ENCODE data around the gene SH3RF1.

DNA sequence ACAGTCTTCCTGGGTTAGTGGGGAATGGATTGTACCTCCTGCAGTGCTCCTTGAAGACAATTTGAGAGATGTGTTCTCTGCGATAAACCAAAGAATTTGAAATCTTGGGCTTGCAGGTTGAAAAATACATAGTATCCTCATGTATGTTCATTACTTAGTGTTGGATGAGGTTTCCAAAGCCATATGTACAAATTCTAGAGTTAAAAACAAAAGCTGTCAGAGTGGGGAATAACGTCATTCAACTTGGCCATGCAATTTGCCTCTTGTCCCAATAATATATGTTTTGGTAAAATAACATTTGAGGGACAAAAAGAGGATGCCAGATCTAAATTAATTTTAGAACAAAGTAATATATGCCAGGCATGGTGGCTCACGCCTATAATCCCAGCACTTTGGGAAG is 209.4 kb downstream of the SH3RF1 start:
- TF ChIP-seq, protein P1, sequence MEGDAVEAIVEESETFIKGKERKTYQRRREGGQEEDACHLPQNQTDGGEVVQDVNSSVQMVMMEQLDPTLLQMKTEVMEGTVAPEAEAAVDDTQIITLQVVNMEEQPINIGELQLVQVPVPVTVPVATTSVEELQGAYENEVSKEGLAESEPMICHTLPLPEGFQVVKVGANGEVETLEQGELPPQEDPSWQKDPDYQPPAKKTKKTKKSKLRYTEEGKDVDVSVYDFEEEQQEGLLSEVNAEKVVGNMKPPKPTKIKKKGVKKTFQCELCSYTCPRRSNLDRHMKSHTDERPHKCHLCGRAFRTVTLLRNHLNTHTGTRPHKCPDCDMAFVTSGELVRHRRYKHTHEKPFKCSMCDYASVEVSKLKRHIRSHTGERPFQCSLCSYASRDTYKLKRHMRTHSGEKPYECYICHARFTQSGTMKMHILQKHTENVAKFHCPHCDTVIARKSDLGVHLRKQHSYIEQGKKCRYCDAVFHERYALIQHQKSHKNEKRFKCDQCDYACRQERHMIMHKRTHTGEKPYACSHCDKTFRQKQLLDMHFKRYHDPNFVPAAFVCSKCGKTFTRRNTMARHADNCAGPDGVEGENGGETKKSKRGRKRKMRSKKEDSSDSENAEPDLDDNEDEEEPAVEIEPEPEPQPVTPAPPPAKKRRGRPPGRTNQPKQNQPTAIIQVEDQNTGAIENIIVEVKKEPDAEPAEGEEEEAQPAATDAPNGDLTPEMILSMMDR (IDR thresholded peaks at IDR 0.05): no peak
- TF ChIP-seq EZH2 (IDR thresholded peaks at IDR 0.05): no peak

All from neural progenitor cell (in vitro differentiated cells).